GM10248 (cell line): ENCODE data around the gene IRF5.

Experiments used
- CTCF ChIA-PET: fragments of 300-600 bp; sonication (Branson Sonifier 250); formaldehyde crosslinking; extraction: SDS; loops from one replicate; lab custom pipeline; 2021; ENCODE audit warnings: antibody characterized with exemption; lab: Yijun Ruan, JAX
- POLR2A ChIA-PET: fragments of 350-650 bp; sonication (Branson Sonifier 250); formaldehyde crosslinking; extraction: SDS; loops from one replicate; lab custom pipeline; 2020; ENCODE audit warnings: antibody characterized with exemption; lab: Yijun Ruan, JAX
- DNase-seq: peaks from one replicate; pipeline ENCODE4 v3.0.0; 2012; ENCODE audit errors: extremely low spot score
- TF ChIP-seq, protein P1 (sequence below): IDR thresholded peaks from 2 replicates; pipeline ENCODE4 v1.5.1; 2012; ENCODE audit warnings: mild to moderate bottlenecking, low read depth; ENCODE audit errors: extremely low read depth, missing control alignments, control extremely low read depth

The IRF5 gene

DNA sequence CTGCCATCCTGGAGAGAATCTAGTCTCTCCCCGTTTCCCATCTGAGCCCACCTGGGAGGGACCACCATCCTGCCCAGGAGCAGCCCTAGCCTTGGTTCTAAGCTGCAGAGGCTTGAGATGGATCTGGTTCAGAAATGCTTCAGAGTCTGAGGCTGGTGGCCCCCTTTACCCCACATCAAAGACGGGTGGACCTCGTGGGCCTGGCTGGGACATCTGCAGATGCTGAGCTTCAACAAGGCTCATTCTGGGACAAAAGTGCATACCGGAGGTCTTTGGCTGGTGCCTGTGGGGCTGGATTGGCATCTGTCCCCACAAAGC is 4.9 kb upstream of the IRF5 start:
- TF ChIP-seq, protein P1, sequence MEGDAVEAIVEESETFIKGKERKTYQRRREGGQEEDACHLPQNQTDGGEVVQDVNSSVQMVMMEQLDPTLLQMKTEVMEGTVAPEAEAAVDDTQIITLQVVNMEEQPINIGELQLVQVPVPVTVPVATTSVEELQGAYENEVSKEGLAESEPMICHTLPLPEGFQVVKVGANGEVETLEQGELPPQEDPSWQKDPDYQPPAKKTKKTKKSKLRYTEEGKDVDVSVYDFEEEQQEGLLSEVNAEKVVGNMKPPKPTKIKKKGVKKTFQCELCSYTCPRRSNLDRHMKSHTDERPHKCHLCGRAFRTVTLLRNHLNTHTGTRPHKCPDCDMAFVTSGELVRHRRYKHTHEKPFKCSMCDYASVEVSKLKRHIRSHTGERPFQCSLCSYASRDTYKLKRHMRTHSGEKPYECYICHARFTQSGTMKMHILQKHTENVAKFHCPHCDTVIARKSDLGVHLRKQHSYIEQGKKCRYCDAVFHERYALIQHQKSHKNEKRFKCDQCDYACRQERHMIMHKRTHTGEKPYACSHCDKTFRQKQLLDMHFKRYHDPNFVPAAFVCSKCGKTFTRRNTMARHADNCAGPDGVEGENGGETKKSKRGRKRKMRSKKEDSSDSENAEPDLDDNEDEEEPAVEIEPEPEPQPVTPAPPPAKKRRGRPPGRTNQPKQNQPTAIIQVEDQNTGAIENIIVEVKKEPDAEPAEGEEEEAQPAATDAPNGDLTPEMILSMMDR: no peak
- CTCF ChIA-PET: interaction anchor here (1.1 to 1.7 kb wide), 6 partner anchors 10 to 159 kb away, joined by 3 to 8 read pairs (median 5); no protein-coding TSS in a partner anchor
- POLR2A ChIA-PET: interaction anchor here (0.9 kb wide), 1 partner anchor 22 kb away, joined by 3 read pairs; no protein-coding TSS in a partner anchor
- no peak for DNase-seq

DNA sequence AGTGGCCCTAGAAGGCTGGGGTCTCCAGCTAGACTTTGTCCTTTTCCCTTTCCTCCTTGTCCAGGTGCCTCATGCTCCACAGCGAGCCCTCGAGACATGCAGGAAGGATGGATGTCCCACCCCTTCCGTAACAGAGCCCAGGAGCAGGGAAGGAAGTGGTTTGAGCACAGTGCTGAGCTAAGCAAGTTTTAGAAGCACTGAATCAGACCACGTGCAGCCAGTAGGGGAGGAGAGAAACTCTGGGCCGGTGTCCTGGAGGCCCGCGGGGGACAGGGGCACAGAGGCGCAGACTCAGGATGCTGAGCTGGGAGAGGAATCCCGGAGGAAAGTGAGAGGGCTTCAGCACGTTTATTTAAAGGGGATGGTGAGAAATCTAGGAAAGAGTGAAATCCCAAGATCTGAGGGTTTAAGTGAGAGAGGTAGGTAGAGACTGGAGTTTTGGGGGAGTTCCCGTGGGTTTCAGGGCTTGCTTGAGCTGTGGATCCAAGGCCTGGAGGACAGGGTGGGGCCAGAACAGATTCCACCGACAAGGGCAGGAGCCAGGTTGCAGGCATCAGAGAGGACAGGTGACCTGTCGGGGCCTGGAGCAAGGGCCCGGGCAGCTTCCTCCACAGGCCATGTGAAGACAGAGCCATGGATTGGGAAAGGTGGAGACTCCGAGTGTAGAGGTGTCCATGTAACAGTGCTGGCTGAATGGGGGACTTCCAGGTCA is 4.4 kb upstream of the IRF5 start:
- peak; percentile 74 for DNase-seq
- POLR2A ChIA-PET: interaction anchor here (0.7 to 0.9 kb wide), 3 partner anchors 9 to 21 kb away, joined by 3 read pairs; no protein-coding TSS in a partner anchor
- TF ChIP-seq, protein P1: no peak
- CTCF ChIA-PET: interaction anchor here (0.9 to 1.7 kb wide), 10 partner anchors 9 to 159 kb away, joined by 3 to 8 read pairs (median 5); no protein-coding TSS in a partner anchor

DNA sequence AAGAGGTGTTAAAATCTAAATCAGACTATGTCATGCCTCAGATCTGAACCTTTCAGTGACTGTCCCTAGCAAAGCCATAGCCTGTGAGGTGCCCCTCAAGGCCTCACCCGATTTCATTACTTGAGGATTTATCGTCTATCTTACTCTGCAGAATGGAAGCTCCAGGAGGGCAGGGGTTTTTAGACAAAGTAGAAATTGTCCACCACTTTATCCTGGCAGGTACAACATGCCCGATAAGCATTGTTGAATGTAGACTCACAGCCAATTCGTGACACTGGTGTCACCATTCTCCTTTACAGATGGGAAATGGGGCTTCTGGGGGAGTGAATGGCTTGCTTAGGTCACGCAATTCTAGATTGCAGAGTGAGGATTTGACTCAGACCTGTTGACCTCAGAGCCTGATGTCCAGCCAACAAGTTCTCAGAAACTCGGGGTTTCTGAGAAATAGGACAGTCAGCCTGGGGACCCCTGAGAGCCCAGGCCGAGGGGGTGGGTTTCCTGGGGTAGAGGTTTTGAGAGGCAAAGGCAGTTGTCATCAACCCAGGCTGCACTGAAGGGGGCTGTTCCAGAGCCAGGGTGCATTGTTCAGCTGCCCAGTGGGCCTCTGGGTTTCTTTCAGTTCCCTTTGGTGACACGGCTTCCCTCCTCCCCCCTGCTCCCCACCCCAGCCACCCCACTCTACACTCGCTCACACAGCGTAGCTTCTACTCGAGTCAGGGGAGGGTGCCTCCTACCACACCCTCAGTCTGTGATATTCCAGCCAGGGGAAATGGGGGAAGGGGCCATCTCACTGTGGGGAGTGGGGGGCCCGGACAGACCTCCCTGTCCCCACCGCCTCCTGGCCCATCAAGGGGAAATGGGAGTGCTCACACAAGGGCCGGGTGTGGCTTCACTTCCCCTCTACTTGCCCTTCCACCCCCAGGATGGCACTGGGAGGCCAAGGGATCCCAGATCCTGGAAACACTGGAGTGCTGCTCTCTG is 3.1 kb upstream of the IRF5 start:
- ChIA-PET CTCF (interaction anchor here (0.7 to 1.7 kb wide), 9 partner anchors 9 to 157 kb away, joined by 3 to 8 read pairs (median 3); no protein-coding TSS in a partner anchor), POLR2A (interaction anchor here (1.4 kb wide), 1 partner anchor 74 kb away, joined by 5 read pairs; no protein-coding TSS in a partner anchor)
- TF ChIP-seq, protein P1: no peak
- DNase-seq: peak; percentile 77

DNA sequence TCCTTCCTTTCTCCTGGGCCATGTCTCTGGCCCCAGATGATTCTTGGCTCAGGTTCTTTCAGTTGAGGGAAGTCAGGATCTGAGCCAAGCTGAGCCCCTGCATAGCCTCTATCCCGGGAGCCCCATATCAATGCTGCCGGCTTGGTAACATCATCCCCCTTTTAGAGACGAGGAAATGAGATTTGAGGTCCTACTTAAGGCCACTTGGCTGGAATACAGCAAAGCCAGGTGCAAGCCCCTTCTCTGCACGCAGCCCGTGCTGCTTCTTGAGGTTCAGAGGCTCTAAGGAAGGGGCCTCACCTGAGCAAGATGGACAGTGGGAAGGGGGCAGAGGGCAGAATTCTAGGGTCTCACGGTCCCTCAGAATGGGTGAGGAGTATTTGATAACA is 2.4 kb upstream of the IRF5 start:
- no peak for DNase-seq
- ChIA-PET POLR2A (interaction anchor here (1.4 kb wide), 1 partner anchor 74 kb away, joined by 5 read pairs; no protein-coding TSS in a partner anchor), CTCF (interaction anchor here (1.0 to 1.1 kb wide), 4 partner anchors 13 to 157 kb away, joined by 3 to 5 read pairs (median 3); no protein-coding TSS in a partner anchor)
- TF ChIP-seq, protein P1: no peak

DNA sequence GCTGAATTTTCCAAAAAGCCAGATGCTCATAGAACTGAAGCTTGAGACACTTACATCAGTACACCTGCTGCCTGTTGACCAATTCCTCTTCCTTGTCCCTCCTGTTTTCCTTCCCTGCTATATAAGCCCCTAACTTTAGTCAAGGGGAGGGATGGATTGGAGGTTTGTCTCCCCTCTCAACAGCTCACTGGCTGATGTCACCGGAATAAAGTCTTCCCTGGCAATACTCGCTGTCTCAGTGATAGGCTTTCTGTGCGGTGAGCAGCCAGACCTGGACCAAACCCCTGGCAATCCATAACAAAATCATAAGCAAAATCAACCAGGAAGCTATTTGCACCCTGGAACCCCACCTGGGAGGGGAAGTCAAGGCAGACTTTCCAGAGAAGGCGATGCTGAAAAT is 929 bp upstream of the IRF5 start:
- TF ChIP-seq, protein P1: no peak
- ChIA-PET POLR2A (interaction anchor here (1.0 to 1.1 kb wide), 2 partner anchors 11 to 26 kb away, joined by 3 to 4 read pairs; partner anchors contain the start of gene KCP), CTCF (interaction anchor here (0.9 to 2.1 kb wide), 5 partner anchors 12 to 227 kb away, joined by 3 to 7 read pairs (median 4); no protein-coding TSS in a partner anchor)
- DNase-seq: no peak
